Measurements from ENCODE around the gene IL5.

The IL5 gene

GRCh38 chr5:132543472-132544201 lies at the start of gene IL5:
Gene IL5 (minus strand): TSS chr5:132543522. CDS start chr5:132543478, 44 bp downstream.
- TF ChIP-seq, protein P1, sequence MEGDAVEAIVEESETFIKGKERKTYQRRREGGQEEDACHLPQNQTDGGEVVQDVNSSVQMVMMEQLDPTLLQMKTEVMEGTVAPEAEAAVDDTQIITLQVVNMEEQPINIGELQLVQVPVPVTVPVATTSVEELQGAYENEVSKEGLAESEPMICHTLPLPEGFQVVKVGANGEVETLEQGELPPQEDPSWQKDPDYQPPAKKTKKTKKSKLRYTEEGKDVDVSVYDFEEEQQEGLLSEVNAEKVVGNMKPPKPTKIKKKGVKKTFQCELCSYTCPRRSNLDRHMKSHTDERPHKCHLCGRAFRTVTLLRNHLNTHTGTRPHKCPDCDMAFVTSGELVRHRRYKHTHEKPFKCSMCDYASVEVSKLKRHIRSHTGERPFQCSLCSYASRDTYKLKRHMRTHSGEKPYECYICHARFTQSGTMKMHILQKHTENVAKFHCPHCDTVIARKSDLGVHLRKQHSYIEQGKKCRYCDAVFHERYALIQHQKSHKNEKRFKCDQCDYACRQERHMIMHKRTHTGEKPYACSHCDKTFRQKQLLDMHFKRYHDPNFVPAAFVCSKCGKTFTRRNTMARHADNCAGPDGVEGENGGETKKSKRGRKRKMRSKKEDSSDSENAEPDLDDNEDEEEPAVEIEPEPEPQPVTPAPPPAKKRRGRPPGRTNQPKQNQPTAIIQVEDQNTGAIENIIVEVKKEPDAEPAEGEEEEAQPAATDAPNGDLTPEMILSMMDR (IDR thresholded peaks at IDR 0.05), result no peak

- TF ChIP-seq, protein P1 (IDR thresholded peaks at IDR 0.05), result no peak
Measured at GRCh38 chr5:132592521-132592920, 49.2 kb upstream of the IL5 start.

GRCh38 chr5:132591145-132591544 lies 47.8 kb upstream of the IL5 start:
- TF ChIP-seq, protein P1 (IDR thresholded peaks at IDR 0.05), result no peak; the same call in 1 of the 2 replicates

- TF ChIP-seq, protein P1 (IDR thresholded peaks at IDR 0.05), result no peak
Measured at GRCh38 chr5:132589467-132589866, 46.1 kb upstream of the IL5 start.

DNA sequence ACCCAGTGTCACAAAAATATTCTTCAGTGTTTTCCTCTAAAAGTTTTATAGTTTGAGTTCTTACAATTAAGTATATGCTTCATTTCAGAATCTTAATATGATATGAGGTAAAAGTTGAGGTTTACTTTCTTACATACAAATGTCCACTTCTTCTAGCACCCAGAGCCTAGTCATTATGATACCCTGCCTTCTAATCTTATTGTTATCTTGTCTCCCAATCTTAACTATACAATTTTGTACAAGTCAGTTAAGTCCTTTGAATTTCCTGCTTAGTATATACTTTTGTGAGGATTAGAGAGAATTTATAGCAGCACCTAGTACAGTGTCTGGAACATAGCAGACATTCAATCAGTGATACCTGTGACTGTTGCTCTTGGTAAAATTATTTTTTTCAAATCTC lies 42.7 kb upstream of the IL5 start:
- TF ChIP-seq, protein P1 (IDR thresholded peaks at IDR 0.05), result no peak

- TF ChIP-seq, protein P1 (IDR thresholded peaks at IDR 0.05), result no peak
Measured at GRCh38 chr5:132576123-132576522, 32.8 kb upstream of the IL5 start.

- TF ChIP-seq, protein P1 (IDR thresholded peaks at IDR 0.05), result no peak
Measured at GRCh38 chr5:132566657-132567056, 23.3 kb upstream of the IL5 start.

All from LNCAP (cell line).